DND-41 (cell line): ENCODE measurements around the gene LARP4B.

ENCODE experiments used
- ATAC-seq: fragments of 200-7000 bp; cut with Tn5 transposase; 3 replicates; pipeline ENCODE4 v1.9.1; 2021; ENCODE audit warnings: low read depth; ENCODE audit not compliant: insufficient read depth
- DNase-seq: peaks from one replicate; pipeline ENCODE4 v3.0.0-alpha.2; 2020
- H2AFZ ChIP-seq: 2 replicates; pipeline ENCODE4 v1.6.0; 2012; ENCODE audit warnings: low read depth, low read length
- H3K27ac ChIP-seq: 2 replicates; pipeline ENCODE4 v1.5.1; 2012; ENCODE audit warnings: low read length, inconsistent platforms
- H3K27me3 ChIP-seq: fragments of 200-600 bp; sonication (generic); 2 replicates; pipeline ENCODE4 v1.6.0; 2012; ENCODE audit warnings: low read length, mild to moderate bottlenecking, inconsistent platforms; ENCODE audit not compliant: insufficient read depth, poor library complexity
- H3K36me3 ChIP-seq: 2 replicates; pipeline ENCODE4 v1.5.1; 2012; ENCODE audit warnings: low read length, inconsistent platforms; ENCODE audit not compliant: insufficient read depth
- H3K4me1 ChIP-seq: 2 replicates; pipeline ENCODE4 v1.5.1; 2012; ENCODE audit warnings: mild to moderate bottlenecking, low read length; ENCODE audit not compliant: insufficient read depth
- H3K4me2 ChIP-seq: 2 replicates; pipeline ENCODE4 v1.6.0; 2012; ENCODE audit warnings: mild to moderate bottlenecking, moderate library complexity, low read length, inconsistent platforms; ENCODE audit not compliant: insufficient read depth
- H3K4me3 ChIP-seq, 2 experiments: fragments of 200-600 bp in 1 of 2; shearing (Covaris generic) in 1 of 2; 2 replicates each; pipeline ENCODE4 v1.5.1; 2012 to 2016; ENCODE audit warnings: inconsistent platforms in 2 of 2, low read length in 2 of 2, mild to moderate bottlenecking in 2 of 2, low read depth in 1 of 2, moderate library complexity in 1 of 2
- H3K79me2 ChIP-seq: 2 replicates; pipeline ENCODE4 v1.6.0; 2012; ENCODE audit warnings: low read length, inconsistent platforms; ENCODE audit not compliant: insufficient read depth
- H3K9ac ChIP-seq: 2 replicates; pipeline ENCODE4 v1.6.0; 2012; ENCODE audit warnings: low read depth, mild to moderate bottlenecking, inconsistent platforms, low read length, moderate library complexity
- H3K9me3 ChIP-seq: 2 replicates; pipeline ENCODE4 v1.5.1; 2012; ENCODE audit warnings: low read length, moderate library complexity, mild to moderate bottlenecking, inconsistent platforms; ENCODE audit not compliant: insufficient read depth, severe bottlenecking
- H4K20me1 ChIP-seq: 2 replicates; pipeline ENCODE4 v1.6.0; 2012; ENCODE audit warnings: low read length; ENCODE audit not compliant: insufficient read depth
- CTCF ChIP-seq: IDR thresholded peaks from 2 replicates; pipeline ENCODE4 v1.5.1; 2012; ENCODE audit warnings: borderline replicate concordance, low read length, moderate library complexity, mild to moderate bottlenecking; ENCODE audit not compliant: poor library complexity, severe bottlenecking; ENCODE audit errors: extremely low read depth
- EZH2 ChIP-seq: IDR thresholded peaks from 3 replicates; pipeline ENCODE4 v1.6.1; 2012; ENCODE audit warnings: borderline replicate concordance, low read depth, mild to moderate bottlenecking, moderate library complexity, low read length, inconsistent platforms; ENCODE audit not compliant: severe bottlenecking

Gene LARP4B

GRCh38 chr10:841535-841934, 90.0 kb downstream of the LARP4B start:
- Histone ChIP-seq H3K4me3 (no peak overlapping the region), H3K36me3 (peaks cover 94% of the 10 kb centered on the region), H3K27me3 (no peaks in the 10 kb centered on the region), H3K79me2 (peaks cover 87% of the 10 kb centered on the region), H3K9ac (no peak overlapping the region), H3K4me2 (no peak overlapping the region), H2AFZ (no peak overlapping the region), H3K9me3 (no peaks in the 10 kb centered on the region), H3K27ac (no peak overlapping the region), H3K4me1 (0 out of 2 replicates have a peak, but pooled peaks cover 3% of the 10 kb centered on the region), H4K20me1 (peaks cover 38% of the 10 kb centered on the region)
- DNase-seq (no peak), ATAC-seq (no peak)
- TF ChIP-seq CTCF (no peak), EZH2 (no peak)

- H3K4me3 ChIP-seq, result no peak overlapping the region
- no peak overlapping the region for H3K27ac ChIP-seq
- H3K79me2 ChIP-seq, result peaks cover 71% of the 10 kb centered on the region
- H4K20me1 ChIP-seq, result peaks cover 26% of the 10 kb centered on the region
- DNase-seq (no peak), ATAC-seq (no peak)
- no peaks in the 10 kb centered on the region for H3K27me3 ChIP-seq
- H3K4me2 ChIP-seq, result no peak overlapping the region
- H2AFZ ChIP-seq, result no peak overlapping the region
- H3K9me3 ChIP-seq, result no peaks in the 10 kb centered on the region
- peaks cover 94% of the 10 kb centered on the region for H3K36me3 ChIP-seq
- no peak overlapping the region for H3K9ac ChIP-seq
- TF ChIP-seq CTCF, result no peak
- TF ChIP-seq EZH2, result no peak
- 0 out of 2 replicates have a peak, but pooled peaks cover 3% of the 10 kb centered on the region for H3K4me1 ChIP-seq
These were observed 91.8 kb downstream of the LARP4B start for GRCh38 chr10:839550-840205.

- Histone ChIP-seq H3K27me3 (no peaks in the 10 kb centered on the region), H3K9ac (no peak overlapping the region), H4K20me1 (peaks cover 21% of the 10 kb centered on the region; the same call in 1 of the 2 replicates), H3K27ac (no peak overlapping the region), H3K9me3 (no peaks in the 10 kb centered on the region), H3K79me2 (peaks cover 66% of the 10 kb centered on the region), H3K4me3 (no peak overlapping the region), H3K4me1 (no peaks in the 10 kb centered on the region), H2AFZ (no peak overlapping the region), H3K4me2 (no peak overlapping the region), H3K36me3 (peaks cover 92% of the 10 kb centered on the region)
- no peak for DNase-seq
- no peak for ATAC-seq
- no peak for TF ChIP-seq CTCF
- no peak for TF ChIP-seq EZH2
These were observed 94.7 kb downstream of the LARP4B start for GRCh38 chr10:836782-837181.

GRCh38 chr10:834493-834892, 97.0 kb downstream of the LARP4B start:
- peaks cover 49% of the 10 kb centered on the region for H3K79me2 ChIP-seq

More at GRCh38 chr10:834493-834892, 97.0 kb downstream of the LARP4B start:
- Histone ChIP-seq H3K9me3 (no peaks in the 10 kb centered on the region), H4K20me1 (peaks cover 20% of the 10 kb centered on the region; the same call in 1 of the 2 replicates), H3K4me2 (no peak overlapping the region), H3K27ac (no peak overlapping the region), H2AFZ (no peak overlapping the region), H3K4me1 (no peaks in the 10 kb centered on the region), H3K36me3 (peaks cover 92% of the 10 kb centered on the region), H3K4me3 (no peak overlapping the region), H3K9ac (no peak overlapping the region), H3K27me3 (no peaks in the 10 kb centered on the region)
- ATAC-seq (no peak), DNase-seq (no peak)
- no peak for TF ChIP-seq EZH2
- no peak for TF ChIP-seq CTCF
